Choroid plexus epithelial cell (primary cell): ENCODE measurements around the gene KDM4E.

Experiments
- DNase-seq: peaks from one replicate; pipeline ENCODE4 v3.0.0-alpha.2; 2010; ENCODE audit warnings: low read depth
- H3K4me3 ChIP-seq: 2 replicates; pipeline ENCODE4 v1.5.1; 2011; ENCODE audit warnings: low read depth, mild to moderate bottlenecking, control low read depth, low read length, moderate library complexity
- CTCF ChIP-seq: conservative IDR thresholded peaks from 2 replicates; pipeline ENCODE4 v1.5.1; 2011; ENCODE audit warnings: low read depth, mild to moderate bottlenecking, control low read depth, inconsistent platforms, low read length, moderate library complexity

KDM4E gene

GRCh38 chr11:95066716-95067038, 41.6 kb downstream of the KDM4E start, which contains the start of gene SRSF8:
Gene SRSF8, plus strand, starts transcription at chr11:95066919. Its CDS starts 308 bp downstream, at chr11:95067227.
- no peak for DNase-seq
- TF ChIP-seq CTCF = no peak

GRCh38 chr11:95067039-95067840, 42.2 kb downstream of the KDM4E start:
- peak overlapping the region; percentile 87 for H3K4me3 ChIP-seq
- DNase-seq = peak; percentile 71
- peak; percentile 58 for TF ChIP-seq CTCF

More at GRCh38 chr11:95066716-95067038, 41.6 kb downstream of the KDM4E start, which contains the start of gene SRSF8:
- H3K4me3 ChIP-seq = peak within 1 kb of the TSS; percentile 87

GRCh38 chr11:95067841-95068219, 42.8 kb downstream of the KDM4E start:
- H3K4me3 ChIP-seq = peak overlapping the region; percentile 87
- TF ChIP-seq CTCF = no peak
- DNase-seq = no peak

- DNase-seq = peak; percentile 98
- H3K4me3 ChIP-seq = peak overlapping the region; percentile 87
- TF ChIP-seq CTCF = no peak
Observed at GRCh38 chr11:95068549-95068948, 43.5 kb downstream of the KDM4E start.

- TF ChIP-seq CTCF = no peak
- no peak overlapping the region for H3K4me3 ChIP-seq
- no peak for DNase-seq
Observed at GRCh38 chr11:95070471-95070870, 45.4 kb downstream of the KDM4E start.

GRCh38 chr11:95072948-95073347, 47.9 kb downstream of the KDM4E start:
- H3K4me3 ChIP-seq = no peak overlapping the region
- TF ChIP-seq CTCF = no peak
- DNase-seq = no peak
